Natural killer cell treated with Interleukin-12 subunit alpha and Interleukin-12 subunit beta and Interleukin-15 and Interleukin-18, amount 100 ng/mL, for 72 hours (primary cell): ENCODE measurements around the gene SNX4. TPM values are rescaled to one million over a fixed set of nuclear protein-coding genes. Genes with fewer than 3 reads are reported as not detected.
A peak's percentile ranks its signal among the peaks of the same experiment; 100 is the strongest.

Experiments used
- ATAC-seq, 2 donors: fragments of 150-1000 bp; cut with Tn5 transposase in 1 of 2; sonication (Bioruptor Pico), chemical (Tn5 transposase) in 1 of 2; 2 replicates each; pipeline ENCODE4 v1.10.0; 2021
- DNase-seq: peaks from one replicate; pipeline ENCODE4 v3.0.0; 2022; ENCODE audit warnings: low spot score
- H3K27ac Mint-ChIP-seq, 2 donors: 1 replicate in 1 of 2; 2 replicates in 1 of 2; pipeline ENCODE4 v1.8.0; 2022; ENCODE audit warnings: mixed read lengths in 2 of 2, mild to moderate bottlenecking in 1 of 2, moderate library complexity in 1 of 2
- H3K27me3 Mint-ChIP-seq, 2 donors: 1 replicate in 1 of 2; 2 replicates in 1 of 2; pipeline ENCODE4 v1.8.0; 2022; ENCODE audit warnings: mixed read lengths in 2 of 2
- H3K36me3 Mint-ChIP-seq: one replicate; pipeline ENCODE4 v1.8.0; 2022; ENCODE audit warnings: mixed read lengths
- H3K4me1 Mint-ChIP-seq, 2 donors: 1 replicate in 1 of 2; 2 replicates in 1 of 2; pipeline ENCODE4 v1.8.0; 2022; ENCODE audit warnings: low read depth in 2 of 2, mixed read lengths in 2 of 2, mild to moderate bottlenecking in 1 of 2
- H3K4me3 Mint-ChIP-seq: one replicate; pipeline ENCODE4 v1.8.0; 2022; ENCODE audit warnings: mixed read lengths
- H3K9me3 Mint-ChIP-seq: 2 replicates; pipeline ENCODE4 v1.8.0; 2022; ENCODE audit warnings: mixed read lengths
- total RNA-seq, 2 donors: library from RNA; stranded (reverse); gene quantifications; one replicate each; pipeline ENCODE4 v1.2.3, GENCODE V29; 2022

Gene SNX4
- total RNA-seq, 2 donors from 2014 or later = 34.0 to 43.3 TPM

DNA sequence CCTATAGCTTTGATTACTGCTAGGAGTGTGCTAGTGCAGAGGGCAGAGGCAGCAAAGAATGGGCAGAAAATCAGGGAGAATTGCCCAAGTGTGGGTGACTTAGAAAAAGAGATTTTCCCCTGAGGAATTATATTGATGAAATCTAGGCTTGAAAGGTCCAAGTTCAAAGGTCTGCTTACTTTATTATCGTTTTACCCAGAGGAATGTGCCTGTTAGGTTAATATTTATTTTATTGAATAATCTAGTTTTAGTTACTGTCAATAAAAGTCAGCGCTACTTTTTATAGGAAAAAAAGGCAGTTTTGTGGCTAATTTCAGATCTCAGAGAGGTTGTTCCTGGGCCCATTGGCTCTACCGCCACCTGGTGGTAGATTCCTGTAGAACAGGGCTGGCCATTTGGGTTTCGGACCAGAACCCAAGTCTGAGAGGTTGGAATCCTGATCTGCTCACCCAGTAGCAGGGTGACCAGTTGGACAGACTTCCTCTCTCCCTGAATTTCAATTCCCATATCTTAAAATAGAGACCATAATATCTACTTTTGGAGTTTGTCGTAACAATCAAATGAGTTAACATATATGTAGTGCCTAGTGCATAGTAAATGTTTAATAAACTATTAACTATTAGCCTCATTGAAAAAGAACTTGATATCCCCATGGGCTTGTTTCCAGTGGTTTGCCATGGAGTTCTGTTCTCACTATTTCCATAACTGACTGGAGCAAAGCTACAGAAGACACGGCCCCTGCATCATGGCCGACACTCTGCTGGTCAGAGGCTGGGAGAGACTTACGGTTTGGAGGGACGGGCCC, 82.2 kb downstream of the SNX4 start:
- ATAC-seq (peak in 1 of 2 donors; percentile 62), DNase-seq (no peak)
- no peak overlapping the region for H3K27ac Mint-ChIP-seq
- no peaks in the 10 kb centered on the region for H3K36me3 Mint-ChIP-seq
- H3K4me3 Mint-ChIP-seq = no peak overlapping the region
- no peaks in the 10 kb centered on the region for H3K9me3 Mint-ChIP-seq
- H3K4me1 Mint-ChIP-seq = peaks cover 0 to 6% of the 10 kb centered on the region in 2 donors
- no peaks in the 10 kb centered on the region for H3K27me3 Mint-ChIP-seq

DNA sequence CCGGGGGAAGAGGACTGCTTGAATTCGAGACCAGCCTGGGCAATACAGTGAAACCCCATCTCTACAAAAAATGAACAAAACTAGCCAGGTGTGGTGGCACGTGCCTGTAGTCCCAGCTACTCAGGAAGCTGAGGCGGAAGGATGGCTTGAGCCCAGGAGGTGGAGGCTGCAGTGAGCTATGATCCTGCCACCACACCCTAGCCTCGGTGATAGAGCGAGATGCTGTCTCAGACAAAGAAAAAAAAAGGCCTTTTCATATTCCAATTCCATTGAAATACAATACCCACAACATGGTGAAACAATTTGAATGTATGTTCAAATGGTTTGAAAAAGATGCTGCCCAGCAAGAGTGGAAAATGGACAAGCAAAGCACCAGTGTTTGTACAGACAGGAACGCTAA, 83.1 kb downstream of the SNX4 start:
- no peak overlapping the region for H3K27ac Mint-ChIP-seq
- no peak for ATAC-seq
- no peak overlapping the region for H3K4me3 Mint-ChIP-seq
- H3K36me3 Mint-ChIP-seq = no peaks in the 10 kb centered on the region
- H3K27me3 Mint-ChIP-seq = no peaks in the 10 kb centered on the region
- peaks cover 0 to 6% of the 10 kb centered on the region in 2 donors for H3K4me1 Mint-ChIP-seq
- DNase-seq = no peak
- no peaks in the 10 kb centered on the region for H3K9me3 Mint-ChIP-seq

DNA sequence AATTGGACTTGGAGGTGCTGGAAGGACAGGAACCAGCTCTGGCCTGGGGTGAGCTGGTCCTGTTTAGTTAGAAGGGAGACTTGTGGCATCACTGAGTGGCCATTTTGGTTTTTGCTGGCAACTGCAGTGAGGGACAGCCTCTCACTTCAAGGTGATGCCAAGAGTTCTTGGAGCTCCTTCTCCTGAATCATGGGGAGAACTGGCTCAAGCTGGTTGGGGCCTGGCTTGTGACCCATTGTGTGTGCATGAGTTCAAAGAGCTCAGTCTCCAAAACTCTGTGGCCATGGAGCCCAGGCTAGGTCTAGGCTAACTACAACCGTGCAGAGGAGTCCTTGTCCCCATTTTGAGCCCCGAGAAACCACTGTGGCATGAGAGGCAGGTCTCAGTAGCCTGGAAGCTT, 84.8 kb downstream of the SNX4 start:
- Mint-ChIP-seq H3K4me3 (no peak overlapping the region), H3K4me1 (peaks cover 0 to 6% of the 10 kb centered on the region in 2 donors), H3K9me3 (no peaks in the 10 kb centered on the region), H3K27ac (peak overlapping the region in 1 of 2 donors; percentile 6), H3K36me3 (no peaks in the 10 kb centered on the region), H3K27me3 (no peaks in the 10 kb centered on the region)
- DNase-seq = no peak
- ATAC-seq = no peak

DNA sequence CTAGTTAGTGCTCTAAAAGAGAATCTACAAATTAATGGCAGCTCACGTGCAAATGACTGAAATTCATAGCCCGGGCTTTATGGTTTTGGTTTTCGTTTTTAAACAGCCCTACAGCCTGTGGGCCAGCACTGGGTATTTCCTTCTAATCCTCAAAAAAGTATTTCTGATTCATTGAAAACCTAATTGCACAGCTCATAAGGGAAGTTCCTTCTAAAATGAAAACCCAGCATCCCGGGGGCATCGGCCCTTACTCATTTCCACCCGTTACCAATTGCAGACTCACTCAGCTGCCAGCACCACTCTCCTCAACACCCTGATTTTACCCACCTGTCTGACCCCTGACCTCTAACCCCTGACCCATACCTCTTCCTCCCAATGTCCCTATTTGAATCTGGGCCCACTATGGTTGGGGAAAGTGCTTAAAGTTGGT, 85.4 kb downstream of the SNX4 start:
- peak; percentile 20 to 75 for ATAC-seq
- Mint-ChIP-seq H3K4me1 (peaks cover 0 to 6% of the 10 kb centered on the region in 2 donors), H3K9me3 (no peaks in the 10 kb centered on the region), H3K36me3 (no peaks in the 10 kb centered on the region), H3K27me3 (no peaks in the 10 kb centered on the region), H3K27ac (peak overlapping the region in 1 of 2 donors; percentile 6), H3K4me3 (peak overlapping the region; percentile 16)
- no peak for DNase-seq

DNA sequence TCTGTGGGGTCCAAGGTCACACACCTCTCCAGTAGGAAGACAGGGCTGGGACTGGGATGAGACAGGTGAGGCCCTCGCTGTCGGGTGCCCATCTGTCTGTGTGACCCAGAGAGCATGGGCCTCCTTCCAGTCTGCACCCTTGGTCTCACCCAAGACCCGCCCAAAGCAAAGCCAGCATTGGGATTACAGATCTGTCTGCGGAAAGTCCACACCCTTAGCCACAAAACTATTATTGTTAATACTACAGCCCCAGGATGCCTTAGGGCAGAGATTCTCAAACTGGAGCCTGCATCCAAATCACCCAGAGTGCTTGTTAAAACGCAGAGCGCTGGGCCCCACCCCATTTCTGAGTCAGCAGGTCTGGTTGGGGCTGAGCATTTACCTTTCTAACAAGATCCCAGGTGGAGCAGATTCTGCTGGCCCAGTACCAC, 86.4 kb downstream of the SNX4 start:
- DNase-seq (no peak), ATAC-seq (no peak)
- Mint-ChIP-seq H3K36me3 (no peaks in the 10 kb centered on the region), H3K9me3 (no peaks in the 10 kb centered on the region), H3K4me3 (no peak overlapping the region), H3K27me3 (no peaks in the 10 kb centered on the region), H3K27ac (no peak overlapping the region), H3K4me1 (peaks cover 0 to 6% of the 10 kb centered on the region in 2 donors)

DNA sequence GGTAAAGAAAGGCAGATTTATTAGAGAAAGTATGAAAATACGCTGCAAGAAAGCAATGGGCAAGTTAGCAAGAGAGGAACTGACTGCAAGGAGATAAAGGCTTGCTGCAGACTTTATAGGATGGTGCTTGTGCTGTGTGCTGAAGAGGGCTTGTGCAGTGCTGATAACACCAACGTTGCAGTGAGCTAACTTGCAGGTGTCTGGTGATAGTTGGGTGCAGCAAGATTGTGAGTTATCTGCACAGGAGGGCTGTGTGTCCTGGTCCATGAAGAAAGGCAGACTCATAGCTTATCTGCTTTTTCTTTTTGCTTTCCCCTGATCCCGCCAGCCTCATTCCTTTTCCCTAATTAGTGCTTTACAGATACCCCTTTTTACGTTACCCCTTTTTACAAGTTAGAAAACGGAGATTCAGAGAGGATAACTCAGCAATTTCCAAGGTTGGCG, 86.9 kb downstream of the SNX4 start:
- DNase-seq = no peak
- H3K36me3 Mint-ChIP-seq = no peaks in the 10 kb centered on the region
- H3K4me1 Mint-ChIP-seq = peaks cover 0 to 6% of the 10 kb centered on the region in 2 donors
- no peaks in the 10 kb centered on the region for H3K27me3 Mint-ChIP-seq
- no peak for ATAC-seq
- no peaks in the 10 kb centered on the region for H3K9me3 Mint-ChIP-seq
- H3K27ac Mint-ChIP-seq = no peak overlapping the region
- no peak overlapping the region for H3K4me3 Mint-ChIP-seq

DNA sequence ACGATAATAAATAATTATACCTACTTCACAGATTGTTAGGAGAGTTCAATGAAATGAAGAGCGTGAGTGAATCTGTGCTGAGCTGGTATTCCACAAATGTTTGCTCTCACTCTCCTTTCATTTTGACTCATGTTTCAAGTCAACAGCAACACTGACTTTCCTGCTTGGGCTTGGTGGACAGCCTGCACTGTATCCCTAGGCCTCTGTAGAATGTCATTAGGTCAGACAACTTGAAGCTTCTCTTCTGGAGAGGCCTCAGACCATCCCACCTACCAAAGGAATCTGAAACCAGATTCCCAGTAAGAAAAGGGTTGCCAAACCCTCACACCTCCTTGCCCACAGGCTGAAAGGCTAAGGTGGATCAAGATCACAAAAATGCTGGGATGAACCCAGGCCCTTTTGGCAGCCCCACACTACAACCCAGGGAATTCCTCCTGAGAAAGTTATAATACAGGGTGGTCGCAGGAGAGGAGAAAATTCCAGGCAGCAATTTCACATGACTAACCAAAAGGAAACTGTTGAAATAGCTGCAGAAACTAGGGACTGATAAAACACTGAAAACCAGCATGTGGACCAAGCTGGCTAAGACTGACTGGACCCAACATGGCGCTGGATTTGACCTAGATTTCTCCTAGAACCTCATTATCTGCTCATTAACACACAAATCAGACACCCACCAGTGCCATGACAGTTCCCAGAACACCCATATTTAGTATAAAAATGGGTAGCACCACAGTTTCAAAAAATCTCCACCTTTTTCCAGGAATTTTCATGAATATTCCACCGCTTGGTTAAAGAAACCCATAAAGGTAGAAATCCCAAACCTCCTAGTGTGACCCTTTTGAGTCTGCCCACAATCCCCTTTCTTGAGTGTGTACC, 87.9 kb downstream of the SNX4 start:
- no peak for ATAC-seq
- peaks cover 0 to 6% of the 10 kb centered on the region in 2 donors for H3K4me1 Mint-ChIP-seq
- DNase-seq = no peak
- no peaks in the 10 kb centered on the region for H3K36me3 Mint-ChIP-seq
- H3K9me3 Mint-ChIP-seq = no peaks in the 10 kb centered on the region
- H3K27ac Mint-ChIP-seq = no peak overlapping the region
- H3K27me3 Mint-ChIP-seq = no peaks in the 10 kb centered on the region
- H3K4me3 Mint-ChIP-seq = no peak overlapping the region

DNA sequence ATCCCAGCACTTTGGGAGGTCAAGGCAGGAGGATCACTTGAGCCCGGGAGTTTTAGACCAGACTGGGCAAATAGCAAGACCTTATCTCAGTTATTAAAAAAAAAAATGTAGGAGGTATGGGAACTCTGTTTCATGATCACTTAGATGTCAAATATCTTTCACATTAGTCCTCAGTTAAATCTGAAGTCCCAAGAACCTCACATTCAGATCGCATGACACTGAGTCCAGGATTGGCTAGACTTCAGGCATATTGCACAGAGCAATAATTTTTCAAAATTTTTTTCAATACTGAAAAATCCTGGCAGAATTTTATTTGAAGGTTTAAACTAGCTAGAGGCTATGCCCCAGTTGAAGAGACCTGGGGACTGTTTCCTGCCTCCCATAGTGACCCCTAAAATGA, 88.6 kb downstream of the SNX4 start:
- no peak for DNase-seq
- Mint-ChIP-seq H3K9me3 (no peaks in the 10 kb centered on the region), H3K27me3 (no peaks in the 10 kb centered on the region), H3K36me3 (no peaks in the 10 kb centered on the region), H3K4me1 (peaks cover 0 to 6% of the 10 kb centered on the region in 2 donors), H3K4me3 (no peak overlapping the region), H3K27ac (no peak overlapping the region)
- no peak for ATAC-seq

DNA sequence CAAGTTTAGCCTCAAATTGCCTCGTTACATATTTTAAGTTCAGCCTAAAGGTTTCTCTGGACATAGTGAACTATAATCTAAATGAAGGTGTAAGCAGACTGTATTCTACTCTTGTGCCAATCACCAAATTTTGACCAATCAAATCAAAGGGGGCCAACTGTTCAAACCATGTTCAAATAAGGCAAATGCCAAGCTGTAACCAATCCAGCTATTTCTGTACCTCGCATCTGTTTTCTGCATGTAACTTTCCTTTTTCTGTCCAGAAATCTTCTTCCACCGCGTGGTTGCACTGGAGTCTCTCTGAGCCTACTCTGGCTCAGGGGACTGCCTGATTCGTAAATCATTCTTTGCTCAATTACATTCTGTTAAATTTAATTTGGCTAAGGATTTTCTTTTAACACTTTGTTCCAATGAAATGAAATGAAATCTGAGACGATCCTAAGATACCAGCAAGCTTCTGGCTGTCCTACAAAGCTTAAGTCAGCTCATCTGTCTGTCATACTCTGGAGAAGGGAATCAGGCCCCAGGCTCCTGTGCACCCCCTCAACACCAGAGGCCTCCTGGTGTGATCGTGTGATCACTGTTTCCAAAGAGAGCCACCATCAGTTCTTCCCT, 91.7 kb downstream of the SNX4 start:
- no peak overlapping the region for H3K27ac Mint-ChIP-seq
- DNase-seq = no peak
- ATAC-seq = no peak
- H3K9me3 Mint-ChIP-seq = no peaks in the 10 kb centered on the region
- H3K36me3 Mint-ChIP-seq = no peaks in the 10 kb centered on the region
- H3K4me1 Mint-ChIP-seq = no peaks in the 10 kb centered on the region
- H3K27me3 Mint-ChIP-seq = no peaks in the 10 kb centered on the region
- no peak overlapping the region for H3K4me3 Mint-ChIP-seq

DNA sequence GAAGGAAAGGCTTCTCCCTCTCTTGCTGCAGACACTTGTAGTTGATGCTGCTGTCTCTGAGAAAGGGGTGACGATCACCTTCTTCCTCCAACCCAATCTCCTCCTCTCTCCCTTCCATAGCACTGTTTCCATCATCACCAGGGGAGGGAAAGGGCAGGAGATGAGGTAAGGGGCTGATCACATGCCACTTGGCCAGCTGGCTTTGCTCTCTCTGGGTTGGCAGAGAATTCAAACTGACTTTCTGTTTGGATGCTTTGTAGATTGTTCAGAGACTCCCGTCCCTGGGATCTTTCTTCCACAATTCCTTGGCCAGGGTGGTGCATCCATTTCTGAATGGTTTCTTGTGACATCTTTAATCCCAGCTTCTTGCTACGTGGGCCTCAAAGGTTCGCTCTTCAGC, 101.7 kb downstream of the SNX4 start:
- Mint-ChIP-seq H3K27me3 (peaks cover 0 to 1% of the 10 kb centered on the region in 2 donors), H3K9me3 (no peaks in the 10 kb centered on the region), H3K27ac (no peak overlapping the region), H3K4me1 (peaks cover 5 to 13% of the 10 kb centered on the region in 2 donors), H3K4me3 (no peak overlapping the region), H3K36me3 (no peaks in the 10 kb centered on the region)
- no peak for DNase-seq
- ATAC-seq = no peak

DNA sequence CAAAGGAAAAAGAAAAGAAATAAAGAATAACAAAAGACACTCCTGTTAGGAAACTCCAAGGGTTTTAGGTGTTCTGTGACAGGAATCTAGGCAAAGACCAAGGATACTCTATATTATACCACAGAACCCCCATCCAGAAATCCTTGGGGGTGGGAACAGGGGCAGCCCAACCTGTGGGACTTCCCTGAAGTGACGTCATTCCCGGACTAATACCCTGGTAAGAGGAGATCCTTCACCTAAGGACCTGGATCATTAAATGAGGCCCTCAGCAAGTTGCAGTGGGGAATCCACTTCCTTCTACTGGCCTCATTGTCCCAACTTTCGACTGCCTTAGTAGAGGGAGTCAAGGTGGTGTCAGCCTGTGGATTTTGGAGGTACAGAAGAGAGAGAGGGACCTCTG, 103.8 kb downstream of the SNX4 start:
- ATAC-seq = no peak
- H3K36me3 Mint-ChIP-seq = no peaks in the 10 kb centered on the region
- no peak for DNase-seq
- no peak overlapping the region for H3K27ac Mint-ChIP-seq
- no peaks in the 10 kb centered on the region for H3K9me3 Mint-ChIP-seq
- peaks cover 8 to 17% of the 10 kb centered on the region in 2 donors for H3K27me3 Mint-ChIP-seq
- no peak overlapping the region for H3K4me3 Mint-ChIP-seq
- H3K4me1 Mint-ChIP-seq = peaks cover 5 to 13% of the 10 kb centered on the region in 2 donors

DNA sequence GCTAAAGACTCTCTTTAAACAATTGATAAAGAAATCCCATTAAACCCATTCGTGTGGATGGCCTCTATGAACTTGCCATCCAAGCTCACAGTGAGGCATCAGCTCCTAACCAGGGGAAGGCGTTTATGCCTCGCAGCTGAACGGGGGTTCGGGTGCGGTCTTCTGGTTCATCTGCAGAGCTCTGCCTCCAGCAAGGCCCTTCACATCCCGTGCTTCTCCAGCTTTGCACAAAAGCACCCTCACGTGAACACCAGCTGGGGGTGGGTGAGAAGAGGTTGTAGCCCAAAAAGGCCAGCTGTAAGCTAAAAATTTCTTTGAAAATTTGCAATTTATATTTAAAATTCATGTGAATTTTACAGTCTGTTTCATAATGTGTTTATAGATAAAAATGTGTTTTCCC, 105.3 kb downstream of the SNX4 start:
- H3K27ac Mint-ChIP-seq = no peak overlapping the region
- no peaks in the 10 kb centered on the region for H3K9me3 Mint-ChIP-seq
- peaks cover 3 to 9% of the 10 kb centered on the region in 2 donors for H3K4me1 Mint-ChIP-seq
- no peaks in the 10 kb centered on the region for H3K36me3 Mint-ChIP-seq
- H3K27me3 Mint-ChIP-seq = peaks cover 19 to 31% of the 10 kb centered on the region in 2 donors
- no peak overlapping the region for H3K4me3 Mint-ChIP-seq
- DNase-seq (no peak), ATAC-seq (no peak)

DNA sequence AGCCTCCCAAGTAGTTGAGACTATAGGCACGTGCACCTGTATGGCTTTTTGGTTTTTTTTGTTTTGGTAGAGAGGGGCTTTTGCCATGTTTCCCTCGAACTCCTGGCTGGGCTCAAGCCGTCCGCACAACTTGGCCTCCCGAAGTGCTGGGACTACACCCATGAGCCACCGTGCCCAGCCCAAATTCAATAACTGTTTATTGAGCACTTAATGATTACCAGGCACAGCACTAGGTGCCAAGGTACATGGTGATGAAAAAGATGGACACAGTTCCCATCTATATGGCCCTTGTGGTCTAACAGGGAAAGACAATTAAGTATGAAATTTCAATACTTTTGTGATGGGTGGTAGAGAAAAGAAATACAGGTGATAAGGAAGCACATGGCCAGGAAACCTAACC, 109.1 kb downstream of the SNX4 start:
- Mint-ChIP-seq H3K9me3 (no peaks in the 10 kb centered on the region), H3K36me3 (no peaks in the 10 kb centered on the region), H3K27ac (no peak overlapping the region), H3K27me3 (peaks cover 25 to 45% of the 10 kb centered on the region in 2 donors), H3K4me3 (no peak overlapping the region), H3K4me1 (peaks cover 3 to 4% of the 10 kb centered on the region in 2 donors)
- ATAC-seq (no peak), DNase-seq (no peak)
